Stimulated activated CD4-positive, alpha-beta T cell treated with anti-CD3 and anti-CD28 coated beads, Interleukin-2, amount 100 ng/mL, for 24 hours (primary cell): ENCODE measurements around the gene FSTL1.

Experiments
- DNase-seq, 2 donors: peaks; one replicate each; pipeline ENCODE4 v3.0.0-alpha.2; 2020

The FSTL1 gene

GRCh38 chr3:120438665-120439370 is 12.0 kb downstream of the FSTL1 start:
- DNase-seq, result no peak

GRCh38 chr3:120438216-120438615 is 12.6 kb downstream of the FSTL1 start:
- DNase-seq, result no peak

- DNase-seq, result no peak
These were observed 13.2 kb downstream of the FSTL1 start for GRCh38 chr3:120437559-120437958.

GRCh38 chr3:120436523-120437050 is 14.2 kb downstream of the FSTL1 start:
- no peak for DNase-seq

- no peak for DNase-seq
These were observed 15.2 kb downstream of the FSTL1 start for GRCh38 chr3:120435621-120436020.

- DNase-seq, result no peak
These were observed 17.0 kb downstream of the FSTL1 start for GRCh38 chr3:120433662-120434331.

- no peak for DNase-seq
These were observed 18.5 kb downstream of the FSTL1 start for GRCh38 chr3:120432150-120432860.

GRCh38 chr3:120429921-120430361 is 20.9 kb downstream of the FSTL1 start:
- no peak for DNase-seq

- DNase-seq, result no peak
These were observed 21.9 kb downstream of the FSTL1 start for GRCh38 chr3:120428924-120429323.

- no peak for DNase-seq
These were observed 23.6 kb downstream of the FSTL1 start for GRCh38 chr3:120427201-120427600.

- DNase-seq, result no peak
These were observed 25.1 kb downstream of the FSTL1 start for GRCh38 chr3:120425572-120426250.

- DNase-seq, result no peak
These were observed 25.7 kb downstream of the FSTL1 start for GRCh38 chr3:120424976-120425570.

- DNase-seq, result no peak
These were observed 26.3 kb downstream of the FSTL1 start for GRCh38 chr3:120424506-120424905.

GRCh38 chr3:120423432-120423831 is 27.4 kb downstream of the FSTL1 start:
- no peak for DNase-seq

- no peak for DNase-seq
These were observed 28.9 kb downstream of the FSTL1 start for GRCh38 chr3:120421926-120422325.

GRCh38 chr3:120420928-120421551 is 29.8 kb downstream of the FSTL1 start:
- DNase-seq, result no peak

- DNase-seq, result no peak
These were observed 30.4 kb downstream of the FSTL1 start for GRCh38 chr3:120420360-120420759.

GRCh38 chr3:120419797-120420196 is 31.0 kb downstream of the FSTL1 start:
- DNase-seq, result no peak

- peak in 1 of 2 donors; percentile 1 for DNase-seq
These were observed 31.8 kb downstream of the FSTL1 start for GRCh38 chr3:120418866-120419490.

- DNase-seq, result no peak
These were observed 32.3 kb downstream of the FSTL1 start for GRCh38 chr3:120418446-120418845.

GRCh38 chr3:120417272-120417911 is 33.4 kb downstream of the FSTL1 start:
- DNase-seq, result peak; percentile 88
